SKM-1 (cell line): ENCODE results near the gene ELOVL1.

ENCODE experiments used
- DNase-seq: peaks from one replicate; lab custom pipeline; 2025; ENCODE audit not compliant: unreplicated experiment; lab: John Stamatoyannopoulos, UW

ELOVL1 gene

GRCh38 chr1:43358121-43358745 is 9.6 kb downstream of the ELOVL1 start:
- peak; percentile 55 for DNase-seq

- no peak for DNase-seq
These were observed 10.6 kb downstream of the ELOVL1 start for GRCh38 chr1:43357251-43357650.

- DNase-seq = no peak
These were observed 12.9 kb downstream of the ELOVL1 start for GRCh38 chr1:43354936-43355335.

GRCh38 chr1:43354471-43354870 is 13.3 kb downstream of the ELOVL1 start:
- DNase-seq = no peak

- peak; percentile 12 for DNase-seq
These were observed 14.9 kb downstream of the ELOVL1 start for GRCh38 chr1:43352881-43353280.

GRCh38 chr1:43352351-43352705 is 15.5 kb downstream of the ELOVL1 start:
- no peak for DNase-seq

GRCh38 chr1:43351421-43352350 is 16.1 kb downstream of the ELOVL1 start:
- no peak for DNase-seq

- DNase-seq = no peak
These were observed 16.8 kb downstream of the ELOVL1 start for GRCh38 chr1:43350976-43351375.

- DNase-seq = peak; percentile 80
These were observed 18.1 kb downstream of the ELOVL1 start for GRCh38 chr1:43349594-43350306.

GRCh38 chr1:43348809-43349593 is 18.8 kb downstream of the ELOVL1 start:
- no peak for DNase-seq

- no peak for DNase-seq
These were observed 19.4 kb downstream of the ELOVL1 start for GRCh38 chr1:43348343-43348808.

GRCh38 chr1:43346636-43347035 is 21.2 kb downstream of the ELOVL1 start:
- no peak for DNase-seq

- DNase-seq = no peak
These were observed 22.7 kb downstream of the ELOVL1 start for GRCh38 chr1:43345120-43345519.

GRCh38 chr1:43344267-43344850 is 23.5 kb downstream of the ELOVL1 start:
- DNase-seq = no peak

GRCh38 chr1:43340559-43340958 is 27.3 kb downstream of the ELOVL1 start:
- no peak for DNase-seq

- no peak for DNase-seq
These were observed 28.1 kb downstream of the ELOVL1 start for GRCh38 chr1:43339584-43340232.

- DNase-seq = no peak
These were observed 29.8 kb downstream of the ELOVL1 start for GRCh38 chr1:43338001-43338400.

- no peak for DNase-seq
These were observed 30.2 kb downstream of the ELOVL1 start, which contains the start of gene MPL for GRCh38 chr1:43337588-43337987. TSS of gene MPL (plus strand) at chr1:43337818. CDS start at chr1:43337849, 31 bp downstream.

- DNase-seq = no peak
These were observed 33.2 kb downstream of the ELOVL1 start for GRCh38 chr1:43334453-43335205.
